Prostate gland (tissue), 2 donors: ENCODE results near the gene FBXO9.

Experiments used
- POLR2A ChIP-seq: fragments of 450-650 bp; IDR thresholded peaks from one replicate; pipeline ENCODE4 v1.6.1; 2016; ENCODE audit warnings: antibody characterized with exemption, mild to moderate bottlenecking
- POLR2AphosphoS5 ChIP-seq: sonication (generic); formaldehyde crosslinking; IDR thresholded peaks from one replicate; pipeline ENCODE4 v1.6.1; 2017; ENCODE audit warnings: antibody characterized with exemption
- TF ChIP-seq, protein P1 (sequence below), 4 experiments: fragments of 200-600 bp in 2 of 4; fragments of 450-650 bp in 2 of 4; sonication (generic) in 2 of 4; IDR thresholded peaks; 1 replicate in 3 of 4; 2 replicates in 1 of 4; pipeline ENCODE4 v1.5.1; 2016 to 2019; ENCODE audit warnings: antibody characterized with exemption in 4 of 4, mild to moderate bottlenecking in 2 of 4, moderate library complexity in 2 of 4

DNA sequence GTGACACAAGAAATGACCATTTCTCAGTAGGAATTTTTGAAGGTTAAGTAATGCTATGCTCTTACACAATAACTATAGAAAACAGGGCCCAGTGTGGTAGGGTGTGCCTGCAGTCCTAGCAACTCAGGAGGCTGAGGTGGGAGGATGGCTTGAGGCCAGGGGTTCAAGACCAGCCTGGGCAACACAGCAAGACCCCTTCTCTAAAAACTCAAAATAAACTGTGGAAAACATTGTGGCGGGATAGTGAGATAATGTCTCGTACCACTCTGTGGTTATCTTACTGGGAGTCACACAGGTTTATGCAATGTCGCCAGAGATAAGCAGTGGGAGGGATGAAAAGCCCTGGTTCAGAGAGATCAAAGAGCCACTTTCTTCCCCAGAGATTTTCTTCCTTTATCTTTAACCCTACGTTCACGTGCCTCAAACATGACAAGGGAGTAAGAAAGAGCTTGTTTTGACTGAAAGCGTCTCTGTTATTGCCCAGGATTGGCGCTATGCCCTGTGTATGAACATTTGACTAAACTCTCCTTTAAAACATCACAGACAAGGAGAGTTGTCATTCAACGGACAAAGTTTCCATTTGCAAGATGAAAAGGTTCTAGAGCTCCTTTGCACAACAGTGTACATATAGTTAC lies 69.5 kb downstream of the FBXO9 start:
- TF ChIP-seq POLR2A = no peak
- no peak for TF ChIP-seq POLR2AphosphoS5
- TF ChIP-seq, protein P1, sequence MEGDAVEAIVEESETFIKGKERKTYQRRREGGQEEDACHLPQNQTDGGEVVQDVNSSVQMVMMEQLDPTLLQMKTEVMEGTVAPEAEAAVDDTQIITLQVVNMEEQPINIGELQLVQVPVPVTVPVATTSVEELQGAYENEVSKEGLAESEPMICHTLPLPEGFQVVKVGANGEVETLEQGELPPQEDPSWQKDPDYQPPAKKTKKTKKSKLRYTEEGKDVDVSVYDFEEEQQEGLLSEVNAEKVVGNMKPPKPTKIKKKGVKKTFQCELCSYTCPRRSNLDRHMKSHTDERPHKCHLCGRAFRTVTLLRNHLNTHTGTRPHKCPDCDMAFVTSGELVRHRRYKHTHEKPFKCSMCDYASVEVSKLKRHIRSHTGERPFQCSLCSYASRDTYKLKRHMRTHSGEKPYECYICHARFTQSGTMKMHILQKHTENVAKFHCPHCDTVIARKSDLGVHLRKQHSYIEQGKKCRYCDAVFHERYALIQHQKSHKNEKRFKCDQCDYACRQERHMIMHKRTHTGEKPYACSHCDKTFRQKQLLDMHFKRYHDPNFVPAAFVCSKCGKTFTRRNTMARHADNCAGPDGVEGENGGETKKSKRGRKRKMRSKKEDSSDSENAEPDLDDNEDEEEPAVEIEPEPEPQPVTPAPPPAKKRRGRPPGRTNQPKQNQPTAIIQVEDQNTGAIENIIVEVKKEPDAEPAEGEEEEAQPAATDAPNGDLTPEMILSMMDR (IDR thresholded peaks at IDR 0.05) = no peak
